ENCODE data around the gene GFER. TPM values are rescaled to one million over a fixed set of nuclear protein-coding genes. Genes with fewer than 3 reads are reported as not detected.

The GFER gene
- total RNA-seq, 1 experiment from 2014 or later: 43.5 TPM

DNA sequence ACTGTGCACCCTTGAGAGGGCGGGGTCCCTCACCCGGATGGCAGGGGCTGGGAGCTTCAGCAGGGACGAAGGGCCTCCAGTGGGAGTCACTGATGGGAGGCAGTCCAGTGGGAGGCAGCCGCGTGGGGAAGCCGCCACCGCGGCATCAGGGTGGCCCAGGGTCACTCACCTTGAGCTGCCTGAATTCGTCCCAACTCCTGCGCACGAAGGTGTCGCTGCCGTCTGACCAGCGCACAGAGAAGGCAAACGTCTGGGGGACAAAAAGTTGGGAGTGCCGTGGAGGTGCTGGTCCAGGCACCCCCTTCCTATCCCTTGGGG is 3.3 kb upstream of the GFER start:
- TSS peak; percentile 67 for BruUV-seq (replicated peaks)
- peak overlapping the region; percentile 87 for H3K27ac Mint-ChIP-seq (ENCODE audit: unreplicated experiment)
- DNase-seq: no peak
- H3K4me3 Mint-ChIP-seq (ENCODE audit: low read depth, unreplicated experiment): peak overlapping the region; percentile 87
- peaks cover 92% of the 10 kb centered on the region for H3K36me3 Mint-ChIP-seq (ENCODE audit: insufficient read depth, unreplicated experiment)
- H3K9me3 Mint-ChIP-seq (ENCODE audit: low read depth, unreplicated experiment): no peaks in the 10 kb centered on the region
- CTCF ChIA-PET: no interaction called here
- H3K4me1 Mint-ChIP-seq (ENCODE audit: low read depth, unreplicated experiment): peaks cover 31% of the 10 kb centered on the region
- H3K27me3 Mint-ChIP-seq (ENCODE audit: unreplicated experiment): no peaks in the 10 kb centered on the region
- intact Hi-C loops (cut with micrococcal nuclease; ENCODE audit: unreplicated experiment): no loop called here
- TF ChIP-seq, protein P1, sequence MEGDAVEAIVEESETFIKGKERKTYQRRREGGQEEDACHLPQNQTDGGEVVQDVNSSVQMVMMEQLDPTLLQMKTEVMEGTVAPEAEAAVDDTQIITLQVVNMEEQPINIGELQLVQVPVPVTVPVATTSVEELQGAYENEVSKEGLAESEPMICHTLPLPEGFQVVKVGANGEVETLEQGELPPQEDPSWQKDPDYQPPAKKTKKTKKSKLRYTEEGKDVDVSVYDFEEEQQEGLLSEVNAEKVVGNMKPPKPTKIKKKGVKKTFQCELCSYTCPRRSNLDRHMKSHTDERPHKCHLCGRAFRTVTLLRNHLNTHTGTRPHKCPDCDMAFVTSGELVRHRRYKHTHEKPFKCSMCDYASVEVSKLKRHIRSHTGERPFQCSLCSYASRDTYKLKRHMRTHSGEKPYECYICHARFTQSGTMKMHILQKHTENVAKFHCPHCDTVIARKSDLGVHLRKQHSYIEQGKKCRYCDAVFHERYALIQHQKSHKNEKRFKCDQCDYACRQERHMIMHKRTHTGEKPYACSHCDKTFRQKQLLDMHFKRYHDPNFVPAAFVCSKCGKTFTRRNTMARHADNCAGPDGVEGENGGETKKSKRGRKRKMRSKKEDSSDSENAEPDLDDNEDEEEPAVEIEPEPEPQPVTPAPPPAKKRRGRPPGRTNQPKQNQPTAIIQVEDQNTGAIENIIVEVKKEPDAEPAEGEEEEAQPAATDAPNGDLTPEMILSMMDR (IDR thresholded peaks at IDR 0.05; ENCODE audit: unreplicated experiment): no peak

DNA sequence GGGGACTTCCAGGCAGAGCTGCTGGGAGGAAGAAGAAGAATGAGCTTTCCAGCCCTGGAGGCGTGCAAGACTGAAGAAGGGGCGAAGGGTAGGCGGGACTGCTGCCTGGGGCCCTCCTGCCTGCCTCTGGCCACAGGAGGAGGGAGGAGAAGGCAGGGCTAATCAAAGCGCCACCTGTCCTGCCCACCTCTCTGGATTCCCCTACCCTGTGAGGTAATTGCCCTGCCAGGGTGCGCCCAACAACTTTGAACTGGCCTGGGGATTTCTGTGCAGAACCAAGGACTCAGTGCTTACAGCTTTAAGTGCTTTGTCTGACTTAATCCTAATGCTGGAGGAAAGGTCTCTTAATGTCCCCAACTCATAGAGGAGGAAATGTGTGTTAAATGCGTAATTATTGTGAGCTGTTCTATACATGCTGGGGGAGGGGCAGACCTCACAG is 2.6 kb upstream of the GFER start, which contains the start of gene NOXO1:
NOXO1 (minus strand) TSS at position 72 of the 439 bp plus-strand sequence. CDS start 290 bp downstream, outside the sequence.
- peaks cover 31% of the 10 kb centered on the region for H3K4me1 Mint-ChIP-seq (ENCODE audit: low read depth, unreplicated experiment)
- no peaks in the 10 kb centered on the region for H3K27me3 Mint-ChIP-seq (ENCODE audit: unreplicated experiment)
- intact Hi-C loops (cut with micrococcal nuclease; ENCODE audit: unreplicated experiment): no loop called here
- H3K4me3 Mint-ChIP-seq (ENCODE audit: low read depth, unreplicated experiment): peak within 1 kb of the TSS; percentile 87
- DNase-seq: peak; percentile 61
- no TSS peak for BruUV-seq (replicated peaks)
- TF ChIP-seq, protein P1 (IDR thresholded peaks at IDR 0.05; ENCODE audit: unreplicated experiment): no peak
- peaks cover 89% of the 10 kb centered on the region for H3K36me3 Mint-ChIP-seq (ENCODE audit: insufficient read depth, unreplicated experiment)
- H3K27ac Mint-ChIP-seq (ENCODE audit: unreplicated experiment): peak within 1 kb of the TSS; percentile 87
- no peaks in the 10 kb centered on the region for H3K9me3 Mint-ChIP-seq (ENCODE audit: low read depth, unreplicated experiment)
- CTCF ChIA-PET: interaction anchor here (0.9 to 1.0 kb wide), 3 partner anchors 17 to 159 kb away, joined by 3 to 5 read pairs (median 5); partner anchors contain the start of gene RPS2

DNA sequence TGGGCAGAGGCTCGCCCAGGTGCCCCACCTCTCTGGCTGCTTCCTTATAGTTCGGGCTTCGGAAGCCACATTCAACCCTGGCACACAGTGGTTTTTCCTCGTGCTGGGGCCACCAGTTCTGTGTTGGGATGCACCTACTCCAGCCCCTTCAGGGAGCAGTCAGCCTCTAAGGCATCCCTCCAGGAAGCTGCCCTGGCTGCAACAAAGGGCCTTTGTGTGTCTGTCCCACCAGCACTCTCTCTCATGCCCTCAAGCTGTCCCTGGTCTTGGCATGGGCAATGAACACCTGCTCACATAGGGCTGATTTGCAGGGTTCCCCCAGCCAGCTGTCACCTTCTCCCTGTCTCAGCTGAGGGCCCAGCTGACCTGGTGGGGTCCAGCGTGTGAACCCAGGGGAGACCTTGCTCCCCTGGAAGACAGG is 2.0 kb upstream of the GFER start:
- Mint-ChIP-seq H3K27me3 (ENCODE audit: unreplicated experiment) (no peaks in the 10 kb centered on the region), H3K4me1 (ENCODE audit: low read depth, unreplicated experiment) (peaks cover 31% of the 10 kb centered on the region), H3K36me3 (ENCODE audit: insufficient read depth, unreplicated experiment) (peaks cover 94% of the 10 kb centered on the region), H3K27ac (ENCODE audit: unreplicated experiment) (peak overlapping the region; percentile 87), H3K9me3 (ENCODE audit: low read depth, unreplicated experiment) (no peaks in the 10 kb centered on the region), H3K4me3 (ENCODE audit: low read depth, unreplicated experiment) (peak overlapping the region; percentile 87)
- BruUV-seq (replicated peaks): no TSS peak
- TF ChIP-seq, protein P1 (IDR thresholded peaks at IDR 0.05; ENCODE audit: unreplicated experiment): no peak
- intact Hi-C loops (cut with micrococcal nuclease; ENCODE audit: unreplicated experiment): no loop called here
- CTCF ChIA-PET: interaction anchor here (0.5 to 1.0 kb wide), 4 partner anchors 17 to 569 kb away, joined by 3 to 6 read pairs (median 5); partner anchors contain the start of gene RPS2
- DNase-seq: peak; percentile 91

DNA sequence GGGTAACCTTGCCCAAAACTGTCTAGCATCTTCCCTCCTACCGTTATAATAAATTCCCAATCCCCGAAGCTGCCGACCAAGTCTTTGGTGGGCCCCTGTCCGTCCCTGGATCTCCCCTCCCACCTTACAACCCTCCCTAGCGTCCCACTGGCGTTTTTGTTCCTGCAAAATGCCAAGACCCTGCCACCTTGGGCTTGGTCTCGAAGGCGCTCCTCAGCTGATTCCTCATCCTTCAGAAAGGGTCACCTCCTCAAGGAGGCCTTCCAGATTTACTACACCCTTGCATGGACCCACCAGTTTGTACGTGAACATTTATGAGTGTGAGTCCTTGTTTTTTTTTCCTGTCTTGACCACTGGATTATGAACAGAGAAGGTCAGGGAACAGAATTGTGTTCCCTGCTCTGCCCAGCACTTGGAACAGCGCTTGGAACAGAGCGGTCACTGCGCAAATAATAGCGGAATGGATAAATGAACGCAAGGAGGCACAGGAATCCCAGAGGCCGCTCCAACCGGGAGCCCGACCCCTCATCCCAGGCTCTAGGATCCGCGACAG is 926 bp upstream of the GFER start:
- Mint-ChIP-seq H3K36me3 (ENCODE audit: insufficient read depth, unreplicated experiment) (peaks cover 89% of the 10 kb centered on the region), H3K4me3 (ENCODE audit: low read depth, unreplicated experiment) (peak overlapping the region; percentile 87), H3K27me3 (ENCODE audit: unreplicated experiment) (no peaks in the 10 kb centered on the region), H3K9me3 (ENCODE audit: low read depth, unreplicated experiment) (no peaks in the 10 kb centered on the region), H3K27ac (ENCODE audit: unreplicated experiment) (peak overlapping the region; percentile 87), H3K4me1 (ENCODE audit: low read depth, unreplicated experiment) (peaks cover 31% of the 10 kb centered on the region)
- BruUV-seq (replicated peaks): no TSS peak
- TF ChIP-seq, protein P1 (IDR thresholded peaks at IDR 0.05; ENCODE audit: unreplicated experiment): no peak
- CTCF ChIA-PET: interaction anchor here (1.4 kb wide), 1 partner anchor 11 kb away, joined by 4 read pairs; the partner anchor contains the start of gene TBL3
- intact Hi-C loops (cut with micrococcal nuclease; ENCODE audit: unreplicated experiment): no loop called here
- DNase-seq: no peak
